GM12878 (cell line): ENCODE measurements around the gene SLTM. TPM values are rescaled to one million over a fixed set of nuclear protein-coding genes. Genes with fewer than 3 reads are reported as not detected.

Source experiments
- ATAC-seq: fragments of 200-7000 bp; cut with Tn5 transposase; 3 replicates; pipeline ENCODE4 v1.9.1; 2020; ENCODE audit warnings: mild to moderate bottlenecking, moderate library complexity
- BruUV-seq: library from RNA; stranded (reverse); fragments of 400-500 nt; replicated peaks from 2 replicates; lab custom pipeline; 2021; lab: Mats Ljungman, UMichigan
- CTCF ChIA-PET: fragments of 300-600 bp; sonication (Branson Sonifier 250); formaldehyde crosslinking; extraction: SDS; loops from one replicate; lab custom pipeline; 2021; ENCODE audit warnings: inconsistent platforms; lab: Yijun Ruan, JAX
- POLR2A ChIA-PET: fragments of 350-600 bp; formaldehyde crosslinking; extraction: SDS; loops from one replicate; lab custom pipeline; 2021; ENCODE audit warnings: inconsistent platforms; lab: Charles Lee
- RAD21 ChIA-PET: fragments of 300-600 bp; sonication (Branson Sonifier 250); formaldehyde crosslinking; loops from one replicate; lab custom pipeline; 2023; ENCODE audit warnings: antibody characterized with exemption; ENCODE audit not compliant: unreplicated experiment; lab: Charles Lee
- SMC1A ChIA-PET: fragments of 300-600 bp; sonication (Branson Sonifier 250); formaldehyde crosslinking; loops from one replicate; lab custom pipeline; 2023; ENCODE audit not compliant: unreplicated experiment, uncharacterized antibody; lab: Charles Lee
- DNase-seq: peaks from one replicate; pipeline ENCODE4 v3.0.0-alpha.2; 2011; ENCODE audit warnings: low read depth, low spot score
- FAIRE-seq: peaks from 3 replicates; lab custom pipeline; 2011; peaks lifted over from hg19 to GRCh38; lab: Jason Lieb, UNC
- H2AFZ ChIP-seq: 2 replicates; pipeline ENCODE4 v1.6.0; 2011; ENCODE audit warnings: low read depth, low read length, control low read depth; ENCODE audit not compliant: control insufficient read depth
- H3K27ac ChIP-seq: 2 replicates; pipeline ENCODE4 v1.5.1; 2011; ENCODE audit warnings: control low read depth; ENCODE audit not compliant: control insufficient read depth, insufficient read depth
- H3K27me3 ChIP-seq, 2 experiments: replicated peaks in 1 of 2; 2 replicates each; pipeline versions ENCODE4 v1.6.0 to v1.6.1; 2011; ENCODE audit warnings: low read length in 1 of 2; ENCODE audit not compliant: control insufficient read depth in 2 of 2, insufficient read depth in 2 of 2
- H3K36me3 ChIP-seq, 2 experiments: 2 replicates each; pipeline ENCODE4 v1.5.1; 2011; ENCODE audit warnings: low read length in 1 of 2; ENCODE audit not compliant: control insufficient read depth in 2 of 2, insufficient read depth in 2 of 2
- H3K4me1 ChIP-seq: 2 replicates; pipeline ENCODE4 v1.6.1; 2011; ENCODE audit warnings: mild to moderate bottlenecking, low read length, moderate library complexity, mixed read lengths; ENCODE audit not compliant: control insufficient read depth, insufficient read depth
- H3K4me2 ChIP-seq: 2 replicates; pipeline ENCODE4 v1.6.0; 2011; ENCODE audit warnings: control low read depth; ENCODE audit not compliant: control insufficient read depth, insufficient read depth
- H3K4me3 ChIP-seq: fragments of 200-600 bp; sonication (generic); 2 replicates; pipeline ENCODE4 v1.5.1; 2016
- H3K79me2 ChIP-seq: 2 replicates; pipeline ENCODE4 v1.6.0; 2011; ENCODE audit warnings: low read length; ENCODE audit not compliant: control insufficient read depth, insufficient read depth
- H3K9ac ChIP-seq: 2 replicates; pipeline ENCODE4 v1.8.0; 2011; ENCODE audit warnings: low read length, control low read depth, mixed read lengths; ENCODE audit not compliant: control insufficient read depth, insufficient read depth
- H3K9me3 ChIP-seq: replicated peaks from 3 replicates; pipeline ENCODE4 v1.5.1; 2011; ENCODE audit warnings: mild to moderate bottlenecking, low read length; ENCODE audit not compliant: control insufficient read depth, insufficient read depth
- H4K20me1 ChIP-seq: 2 replicates; pipeline ENCODE4 v1.6.0; 2011; ENCODE audit not compliant: control insufficient read depth, insufficient read depth
- BCLAF1 ChIP-seq: fragments of 450-650 bp; IDR thresholded peaks from 2 replicates; pipeline ENCODE4 v1.6.1; 2017; ENCODE audit warnings: antibody characterized with exemption, mild to moderate bottlenecking, moderate library complexity
- CBX5 ChIP-seq: sonication (generic); IDR thresholded peaks from 2 replicates; pipeline ENCODE4 v1.6.1; 2016; ENCODE audit warnings: low read depth, moderate library complexity, mild to moderate bottlenecking, inconsistent platforms
- CEBPZ ChIP-seq: fragments of 150-350 bp; IDR thresholded peaks from 2 replicates; pipeline ENCODE4 v1.6.1; 2016; ENCODE audit warnings: low read depth, low read length
- EED ChIP-seq: sonication (generic); IDR thresholded peaks from 2 replicates; pipeline ENCODE4 v1.6.1; 2016; ENCODE audit warnings: antibody characterized with exemption, low read depth
- HDGF ChIP-seq: fragments of 450-650 bp; IDR thresholded peaks from 2 replicates; pipeline ENCODE4 v1.6.1; 2016; ENCODE audit warnings: antibody characterized with exemption
- HSF1 ChIP-seq: fragments of 150-350 bp; IDR thresholded peaks from 2 replicates; pipeline ENCODE4 v1.6.1; 2014; ENCODE audit warnings: mild to moderate bottlenecking, low read depth, low read length
- MYB ChIP-seq: fragments of 150-350 bp; IDR thresholded peaks from 2 replicates; pipeline ENCODE4 v1.6.1; 2014; ENCODE audit warnings: mild to moderate bottlenecking, low read depth, low read length, borderline replicate concordance
- POLR2A ChIP-seq: IDR thresholded peaks from 2 replicates; pipeline ENCODE4 v1.6.1; 2011; ENCODE audit warnings: low read depth, mild to moderate bottlenecking, low read length
- RELB ChIP-seq: fragments of 450-650 bp; IDR thresholded peaks from 2 replicates; pipeline ENCODE4 v1.6.1; 2017; ENCODE audit warnings: low read depth, mild to moderate bottlenecking, moderate library complexity
- TCF7 ChIP-seq: IDR thresholded peaks from 2 replicates; pipeline ENCODE4 v1.6.1; 2014; ENCODE audit warnings: antibody characterized with exemption, borderline replicate concordance
- ZBED1 ChIP-seq: IDR thresholded peaks from 2 replicates; pipeline ENCODE4 v1.6.1; 2016; ENCODE audit warnings: borderline replicate concordance
- ZSCAN29 ChIP-seq: fragments of 450-650 bp; IDR thresholded peaks from 2 replicates; pipeline ENCODE4 v1.6.1; 2017; ENCODE audit warnings: mild to moderate bottlenecking, moderate library complexity
- ZZZ3 ChIP-seq: IDR thresholded peaks from 2 replicates; pipeline ENCODE4 v1.6.1; 2011; ENCODE audit warnings: low read depth; ENCODE audit not compliant: control insufficient read depth, insufficient read length
- WGBS: methylation state at CpG from one replicate; pipeline ENCODE4 v1.1.6; 2016; ENCODE audit warnings: low lambda C conversion rate; ENCODE audit not compliant: insufficient replicate concordance, insufficient coverage; ENCODE audit errors: missing lambda C conversion rate; 5-methylcytosine and 5-hydroxymethylcytosine counted together
- in situ Hi-C: fragments of 300-500 bp; cut with MboI; formaldehyde crosslinking; loops from 9 replicates; pipeline ENCODE4 v1.14.3; 2018; ENCODE audit warnings: mixed read lengths
- intact Hi-C: fragments of 100-400 bp; cut with micrococcal nuclease; formaldehyde crosslinking; loops from one replicate; pipeline ENCODE4 v1.14.2; 2022; ENCODE audit not compliant: unreplicated experiment
- polyA plus RNA-seq, 11 experiments: library from polyadenylated mRNA; depleted of rRNA in 4 of 11; unstranded in 6 of 11; stranded (reverse) in 5 of 11; fragments of >200 nt; fragmentation: Nextera tagmentation in 4 of 11; fragmentation: Illumina TruSeq in 1 of 11; extraction: Ambion mirVana in 4 of 11; extraction: Trizol in 1 of 11; gene quantifications; 1 replicate in 1 of 11; 2 replicates in 10 of 11; pipeline versions ENCODE4 v1.2.1 to v1.2.3, GENCODE V29; 2011 to 2016; ENCODE audit warnings: inconsistent platforms in 2 of 11, missing spikeins in 2 of 11, low read depth in 1 of 11
- total RNA-seq, 4 experiments: library from RNA; depleted of rRNA in 3 of 4; stranded (reverse); fragments of >200 nt in 3 of 4; fragmentation: Illumina TruSeq in 1 of 4; extraction: Trizol in 1 of 4; gene quantifications; 2 replicates each; pipeline versions ENCODE4 v1.2.1 to v1.2.3, GENCODE V29; 2013 to 2021

SLTM gene
- total and polyA plus RNA-seq, 10 of the 15 experiments (the other 5 are each of a cell fraction or from before 2014, with no cell fraction given), result 50.5 to 152 (median 90.9) TPM

- no peak for TF ChIP-seq CEBPZ
- TF ChIP-seq, all 136 proteins: peak for 0
These were observed 60.2 kb downstream of the SLTM start (continued) for GRCh38 chr15:58873267-58873666.

- H3K27me3 ChIP-seq, result no peaks in the 10 kb centered on the region
- ChIA-PET POLR2A (no interaction called here), CTCF (interaction anchor here (0.7 kb wide), 1 partner anchor 93 kb away, joined by 3 read pairs; no protein-coding TSS in a partner anchor), RAD21 (no interaction called here), SMC1A (interaction anchor here (0.6 kb wide), 1 partner anchor 31 kb away, joined by 3 read pairs; no protein-coding TSS in a partner anchor)
- H3K4me2 ChIP-seq, result no peak overlapping the region
- no peak for DNase-seq
- no peaks in the 10 kb centered on the region for H4K20me1 ChIP-seq
- ATAC-seq, result no peak
- intact Hi-C loops, result no loop called here
- H3K36me3 ChIP-seq, result no peaks in the 10 kb centered on the region
- H3K4me1 ChIP-seq, result peaks cover 4% of the 10 kb centered on the region; the same call in 1 of the 2 replicates
- no peaks in the 10 kb centered on the region for H3K9me3 ChIP-seq
- no TSS peak for BruUV-seq
- H3K27ac ChIP-seq, result no peak overlapping the region
- no peak overlapping the region for H3K4me3 ChIP-seq
- in situ Hi-C loops, result no loop called here
- H3K9ac ChIP-seq, result no peak overlapping the region
- WGBS, result 82% methylated on average over 4 of the region's 4 CpGs
- no peak for FAIRE-seq
- no peak overlapping the region for H2AFZ ChIP-seq
- no peaks in the 10 kb centered on the region for H3K79me2 ChIP-seq
- TF ChIP-seq ZSCAN29 (no peak), BCLAF1 (no peak), ZBED1 (no peak), MYB (no peak), POLR2A (no peak), HDGF (no peak), TCF7 (no peak), ZZZ3 (no peak), EED (no peak), RELB (no peak), HSF1 (no peak), CBX5 (no peak)
These were observed 63.0 kb downstream of the SLTM start for GRCh38 chr15:58870451-58870850.
